Naive thymus-derived CD4-positive, alpha-beta T cell (primary cell): Measurements from ENCODE around the gene PRPF6. TPM values are rescaled to one million over a fixed set of nuclear protein-coding genes. Genes with fewer than 3 reads are reported as not detected.

Experiments
- ATAC-seq: fragments of 150-1000 bp; cut with Tn5 transposase; 2 replicates; pipeline ENCODE4 v1.10.0; 2021; ENCODE audit warnings: mild to moderate bottlenecking, moderate library complexity
- CTCF ChIA-PET: fragments of 350-600 bp; sonication (Branson Sonifier 250); formaldehyde crosslinking; loops from one replicate; lab custom pipeline; 2021; ENCODE audit warnings: antibody characterized with exemption; lab: Charles Lee
- POLR2A ChIA-PET: fragments of 350-600 bp; sonication (Branson Sonifier 250); formaldehyde crosslinking; loops from one replicate; lab custom pipeline; 2021; ENCODE audit warnings: antibody characterized with exemption, inconsistent platforms; lab: Charles Lee
- DNase-seq, 9 donors: peaks; one replicate each; pipeline versions ENCODE4 v3.0.0 to v3.0.0-alpha.2; 2020 to 2022; ENCODE audit warnings: mixed read lengths in 1 of 9
- H3K27ac ChIP-seq: one replicate; pipeline ENCODE4 v1.7.0; 2013; ENCODE audit warnings: mild to moderate bottlenecking, low read depth, low read length, moderate library complexity
- H3K27me3 ChIP-seq, 2 donors: one replicate each; pipeline ENCODE4 v1.7.0; 2013; ENCODE audit warnings: low read length in 2 of 2, mild to moderate bottlenecking in 2 of 2, moderate library complexity in 2 of 2; ENCODE audit not compliant: control insufficient read depth in 2 of 2, insufficient read depth in 2 of 2
- H3K36me3 ChIP-seq, 3 experiments: 1 replicate in 2 of 3; 2 replicates in 1 of 3; pipeline ENCODE4 v1.7.0; 2013; ENCODE audit warnings: low read length in 3 of 3, mild to moderate bottlenecking in 3 of 3, moderate library complexity in 1 of 3; ENCODE audit not compliant: insufficient read depth in 3 of 3, control insufficient read depth in 2 of 3
- H3K4me1 ChIP-seq, 2 donors: one replicate each; pipeline ENCODE4 v1.7.0; 2013; ENCODE audit warnings: low read length in 2 of 2, mild to moderate bottlenecking in 2 of 2, moderate library complexity in 1 of 2; ENCODE audit not compliant: control insufficient read depth in 2 of 2, insufficient read depth in 2 of 2
- H3K4me3 ChIP-seq: 2 replicates; pipeline ENCODE4 v1.7.0; 2013; ENCODE audit warnings: mild to moderate bottlenecking, low read length
- H3K9me3 ChIP-seq, 3 experiments: 1 replicate in 2 of 3; 2 replicates in 1 of 3; pipeline ENCODE4 v1.7.0; 2013; ENCODE audit warnings: low read length in 3 of 3; ENCODE audit not compliant: control insufficient read depth in 2 of 3
- H3K27ac Mint-ChIP-seq, 9 donors: one replicate each; pipeline ENCODE4 v1.8.0; 2020 to 2022; ENCODE audit warnings: mixed read lengths in 9 of 9, mild to moderate bottlenecking in 8 of 9, moderate library complexity in 5 of 9, inconsistent platforms in 2 of 9
- H3K27me3 Mint-ChIP-seq, 5 donors: one replicate each; pipeline ENCODE4 v1.8.0; 2021 to 2022; ENCODE audit warnings: mixed read lengths in 5 of 5, mild to moderate bottlenecking in 1 of 5
- H3K36me3 Mint-ChIP-seq, 5 donors: one replicate each; pipeline ENCODE4 v1.8.0; 2020 to 2022; ENCODE audit warnings: mixed read lengths in 5 of 5, mild to moderate bottlenecking in 3 of 5, inconsistent platforms in 1 of 5
- H3K4me1 Mint-ChIP-seq, 7 donors: one replicate each; pipeline ENCODE4 v1.8.0; 2020 to 2022; ENCODE audit warnings: mixed read lengths in 7 of 7, mild to moderate bottlenecking in 3 of 7, inconsistent platforms in 1 of 7
- H3K4me3 Mint-ChIP-seq, 10 donors: one replicate each; pipeline ENCODE4 v1.8.0; 2020 to 2022; ENCODE audit warnings: mild to moderate bottlenecking in 10 of 10, mixed read lengths in 10 of 10, moderate library complexity in 6 of 10, inconsistent platforms in 2 of 10
- H3K9me3 Mint-ChIP-seq, 11 donors: one replicate each; pipeline ENCODE4 v1.8.0; 2020 to 2022; ENCODE audit warnings: mixed read lengths in 11 of 11, mild to moderate bottlenecking in 4 of 11, inconsistent platforms in 1 of 11, moderate library complexity in 1 of 11
- intact Hi-C, 2 donors: fragments of 100-400 bp; cut with micrococcal nuclease; formaldehyde crosslinking; loops; one replicate each; pipeline ENCODE4 v1.15.1; 2023
- polyA plus RNA-seq, 2 donors: library from polyadenylated mRNA; unstranded; fragments of 300-500 nt; fragmentation: Illumina TruSeq; gene quantifications; one replicate each; pipeline ENCODE4 v1.2.3, GENCODE V29; 2021
- total RNA-seq, 6 experiments: library from RNA in 5 of 6; stranded (reverse) in 5 of 6; gene quantifications; 1 replicate in 5 of 6; 2 replicates in 1 of 6; pipeline ENCODE4 v1.2.3 and lab custom pipeline; 2021 to 2026

PRPF6 gene
- total and polyA plus RNA-seq, 7 experiments from 2014 or later: 71.2 to 127 (median 86.9) TPM

DNA sequence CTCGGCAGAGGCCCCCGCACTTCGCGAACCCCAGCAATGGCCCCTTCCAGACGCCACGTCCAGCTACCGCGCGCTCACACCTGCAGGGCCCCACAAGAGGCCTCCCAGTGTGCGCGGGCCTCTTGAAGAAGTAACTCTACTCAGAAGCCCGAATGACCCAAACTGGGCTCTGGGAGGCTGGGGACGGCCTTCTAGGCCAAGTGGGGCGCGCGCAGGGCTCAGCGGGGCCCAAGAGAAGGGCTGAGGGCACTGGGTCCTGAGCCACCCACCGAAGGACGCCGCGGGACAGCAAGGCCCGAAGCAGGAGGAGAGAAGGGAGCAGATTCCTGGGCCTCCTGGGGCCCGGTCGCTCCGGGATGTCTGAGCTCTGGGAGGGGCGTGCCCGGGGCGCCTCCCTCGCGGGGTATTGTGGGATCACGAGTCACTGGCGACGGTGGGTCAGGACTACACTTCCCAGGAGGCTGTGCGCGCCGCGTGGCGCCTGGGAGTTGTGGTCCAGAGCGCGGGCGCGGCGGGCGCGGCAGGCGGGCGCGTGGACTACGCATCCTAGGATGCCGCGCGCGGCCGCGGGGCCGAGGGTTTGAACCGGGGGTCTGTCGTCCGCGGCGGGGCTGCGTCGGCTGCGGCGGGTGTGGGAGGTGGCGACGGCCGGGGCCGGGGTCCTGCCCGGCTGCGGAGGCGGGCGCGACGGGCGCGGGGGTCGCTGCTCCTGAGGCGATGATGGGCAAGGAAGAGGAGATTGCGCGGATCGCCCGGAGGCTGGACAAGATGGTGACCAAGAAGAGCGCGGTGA is 81.9 kb downstream of the PRPF6 start, which contains the start of gene TCEA2:
Gene TCEA2 (plus strand): TSS at position 603 of the 793 bp plus-strand sequence. CDS start 115 bp downstream, at position 718.
- ChIA-PET CTCF (interaction anchor here (1.0 to 1.4 kb wide), 4 partner anchors 24 to 82 kb away, joined by 3 to 7 read pairs (median 4); partner anchors contain the start of gene PRPF6), POLR2A (interaction anchor here (0.6 to 7.1 kb wide), 11 partner anchors 8 to 541 kb away, joined by 3 to 83 read pairs (median 5); partner anchors contain the start of genes ARFRP1, OPRL1, PRPF6 and RGS19)
- H3K27me3 Mint-ChIP-seq: no peaks in the 10 kb centered on the region
- no peaks in the 10 kb centered on the region for H3K27me3 ChIP-seq
- H3K4me1 Mint-ChIP-seq: peaks cover 30 to 54% (median 37%) of the 10 kb centered on the region in 7 donors
- H3K4me1 ChIP-seq: peaks cover 23 to 40% of the 10 kb centered on the region in 2 donors
- H3K36me3 Mint-ChIP-seq: peaks cover 0 to 5% (median 0%) of the 10 kb centered on the region in 5 donors
- ATAC-seq: peak; percentile 97
- H3K27ac Mint-ChIP-seq: peak within 1 kb of the TSS; percentile 69 to 95 (median 79)
- H3K4me3 ChIP-seq: peak within 1 kb of the TSS; percentile 56
- peak within 1 kb of the TSS; percentile 74 for H3K27ac ChIP-seq
- no peaks in the 10 kb centered on the region for H3K36me3 ChIP-seq
- H3K9me3 ChIP-seq: no peaks in the 10 kb centered on the region
- H3K9me3 Mint-ChIP-seq: no peaks in the 10 kb centered on the region
- peak; percentile 85 to 95 (median 90) for DNase-seq
- intact Hi-C loops: loop anchor here (1.0 to 10.0 kb wide), 14 partner anchors 15 to 846 kb away; partner anchors contain the start of genes ARFRP1 (in 2 of the 2), DNAJC5 (in 2 of the 2), PRPF6 (in 2 of the 2) and UCKL1 (in 2 of the 2)
- peak within 1 kb of the TSS; percentile 83 to 95 (median 88) for H3K4me3 Mint-ChIP-seq

GRCh38 chr20:64063389-64064144 is 82.6 kb downstream of the PRPF6 start:
- peaks cover 30 to 55% (median 41%) of the 10 kb centered on the region in 7 donors for H3K4me1 Mint-ChIP-seq
- intact Hi-C loops: loop anchor here (1.0 to 10.0 kb wide), 13 partner anchors 14 to 847 kb away; partner anchors contain the start of genes ARFRP1 (in 2 of the 2), DNAJC5 (in 2 of the 2), PRPF6 (in 2 of the 2) and UCKL1 (in 2 of the 2)
- CTCF ChIA-PET: interaction anchor here (1.4 kb wide), 1 partner anchor 25 kb away, joined by 7 read pairs; no protein-coding TSS in a partner anchor
- no peaks in the 10 kb centered on the region for H3K27me3 Mint-ChIP-seq
- Histone ChIP-seq H3K36me3 (no peaks in the 10 kb centered on the region), H3K4me1 (peaks cover 23 to 38% of the 10 kb centered on the region in 2 donors), H3K27me3 (no peaks in the 10 kb centered on the region), H3K27ac (peak overlapping the region; percentile 74), H3K9me3 (no peaks in the 10 kb centered on the region), H3K4me3 (peak overlapping the region; percentile 56)
- peaks cover 0 to 5% (median 0%) of the 10 kb centered on the region in 5 donors for H3K36me3 Mint-ChIP-seq
- DNase-seq (peak in 1 of 9 donors; percentile 66), ATAC-seq (no peak)
- no peaks in the 10 kb centered on the region for H3K9me3 Mint-ChIP-seq
- peak overlapping the region; percentile 83 to 95 (median 88) for H3K4me3 Mint-ChIP-seq
- H3K27ac Mint-ChIP-seq: peak overlapping the region; percentile 69 to 95 (median 79)
- POLR2A ChIA-PET: interaction anchor here (0.6 to 7.1 kb wide), 12 partner anchors 8 to 856 kb away, joined by 3 to 83 read pairs (median 4); partner anchors contain the start of genes ARFRP1, OPRL1, RGS19 and UCKL1

GRCh38 chr20:64064145-64064698 is 83.3 kb downstream of the PRPF6 start:
- H3K27me3 ChIP-seq: no peaks in the 10 kb centered on the region
- peak overlapping the region; percentile 74 for H3K27ac ChIP-seq
- intact Hi-C loops: loop anchor here in 1 of 2 donors (5.0 to 10.0 kb wide), 4 partner anchors 169 to 529 kb away; partner anchors contain the start of genes ABHD16B, ARFRP1, DNAJC5 and PTK6
- DNase-seq (no peak), ATAC-seq (no peak)
- H3K36me3 ChIP-seq: no peaks in the 10 kb centered on the region
- CTCF ChIA-PET: interaction anchor here (1.1 to 1.3 kb wide), 2 partner anchors 83 to 85 kb away, joined by 4 read pairs; partner anchors contain the start of genes PRPF6 and SAMD10
- peaks cover 23 to 41% of the 10 kb centered on the region in 2 donors for H3K4me1 ChIP-seq
- Mint-ChIP-seq H3K4me1 (peaks cover 30 to 53% (median 44%) of the 10 kb centered on the region in 7 donors), H3K4me3 (peak overlapping the region; percentile 83 to 95 (median 88)), H3K9me3 (no peaks in the 10 kb centered on the region), H3K36me3 (peaks cover 0 to 4% (median 0%) of the 10 kb centered on the region in 5 donors), H3K27me3 (no peaks in the 10 kb centered on the region), H3K27ac (peak overlapping the region; percentile 69 to 95 (median 79))
- H3K4me3 ChIP-seq: no peak overlapping the region
- no peaks in the 10 kb centered on the region for H3K9me3 ChIP-seq
- POLR2A ChIA-PET: interaction anchor here (0.6 to 7.1 kb wide), 5 partner anchors 11 to 857 kb away, joined by 3 to 83 read pairs (median 4); partner anchors contain the start of genes OPRL1 and RGS19

DNA sequence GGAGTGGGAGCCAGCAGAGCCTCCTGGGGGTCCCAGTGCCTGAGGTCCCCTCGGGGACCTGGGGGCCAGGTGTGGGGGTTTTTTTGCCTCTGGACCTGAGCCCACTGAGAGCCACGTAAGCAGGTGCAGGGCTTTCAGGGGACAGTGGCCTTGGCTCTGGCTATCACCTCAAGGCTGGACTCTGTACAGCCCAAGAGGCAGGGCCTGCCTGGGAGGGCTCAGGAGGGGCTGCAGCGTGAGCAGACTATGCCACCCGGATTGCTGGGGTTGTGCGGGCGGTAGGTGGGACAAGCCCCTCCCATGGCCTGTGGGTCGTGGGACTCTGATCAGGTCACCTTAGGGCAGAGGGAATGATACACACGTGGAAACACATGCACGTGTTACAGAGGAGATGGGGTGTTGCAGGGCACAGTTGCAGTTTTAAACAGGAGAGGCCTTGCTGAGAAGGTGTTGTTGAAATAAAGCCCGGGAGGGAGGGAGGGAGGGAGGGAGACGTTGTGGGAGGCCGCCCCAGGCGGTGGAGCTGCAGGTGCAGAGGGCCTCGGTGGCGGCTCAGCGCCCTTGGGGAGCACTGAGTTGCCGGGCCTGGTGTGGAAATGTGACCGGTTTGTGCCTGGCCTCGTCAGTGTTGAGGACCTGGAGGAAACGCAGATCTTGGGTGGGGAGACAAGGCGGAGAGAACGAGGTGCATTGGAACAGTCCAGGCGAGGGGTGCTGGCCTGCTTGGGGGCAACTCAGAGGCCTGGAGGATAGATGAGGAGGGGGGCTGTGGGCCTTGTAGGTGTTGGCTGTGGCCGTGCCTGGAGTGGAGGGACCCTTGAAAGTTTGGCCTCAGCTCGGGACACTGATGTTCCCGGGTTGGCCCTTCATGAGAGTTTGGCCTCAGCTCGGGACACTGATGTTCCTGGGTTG is 84.4 kb downstream of the PRPF6 start:
- POLR2A ChIA-PET: interaction anchor here (0.7 to 7.1 kb wide), 4 partner anchors 12 to 51 kb away, joined by 3 to 83 read pairs (median 4); partner anchors contain the start of genes OPRL1 and RGS19
- DNase-seq: no peak
- no peaks in the 10 kb centered on the region for H3K9me3 Mint-ChIP-seq
- no peaks in the 10 kb centered on the region for H3K36me3 ChIP-seq
- no peaks in the 10 kb centered on the region for H3K27me3 ChIP-seq
- peak overlapping the region; percentile 25 for H3K27ac ChIP-seq
- no peaks in the 10 kb centered on the region for H3K27me3 Mint-ChIP-seq
- H3K4me1 Mint-ChIP-seq: peaks cover 30 to 53% (median 44%) of the 10 kb centered on the region in 7 donors
- H3K9me3 ChIP-seq: no peaks in the 10 kb centered on the region
- CTCF ChIA-PET: interaction anchor here (0.7 to 1.3 kb wide), 4 partner anchors 14 to 1094 kb away, joined by 3 to 4 read pairs (median 4); partner anchors contain the start of genes PRPF6, RGS19 and SAMD10
- peaks cover 0 to 4% (median 0%) of the 10 kb centered on the region in 5 donors for H3K36me3 Mint-ChIP-seq
- peaks cover 23 to 50% of the 10 kb centered on the region in 2 donors for H3K4me1 ChIP-seq
- intact Hi-C loops: loop anchor here in 1 of 2 donors (10.0 kb wide), 3 partner anchors 171 to 531 kb away; partner anchors contain the start of genes ABHD16B, DNAJC5, PTK6 and TPD52L2
- no peak overlapping the region for H3K4me3 ChIP-seq
- peak overlapping the region; percentile 27 to 87 (median 64) for H3K4me3 Mint-ChIP-seq
- ATAC-seq: no peak
- peak overlapping the region; percentile 62 to 95 (median 79) for H3K27ac Mint-ChIP-seq

GRCh38 chr20:64065974-64066343 is 85.0 kb downstream of the PRPF6 start:
- H3K27ac ChIP-seq: no peak overlapping the region
- intact Hi-C loops: loop anchor here in 1 of 2 donors (1.0 to 10.0 kb wide), 4 partner anchors 11 to 531 kb away; partner anchors contain the start of genes ABHD16B, DNAJC5, PTK6 and TPD52L2
- peak overlapping the region; percentile 62 to 95 (median 79) for H3K27ac Mint-ChIP-seq
- H3K27me3 ChIP-seq: no peaks in the 10 kb centered on the region
- H3K36me3 ChIP-seq: no peaks in the 10 kb centered on the region
- peak overlapping the region; percentile 10 to 87 (median 64) for H3K4me3 Mint-ChIP-seq
- CTCF ChIA-PET: interaction anchor here (0.7 to 1.0 kb wide), 2 partner anchors 13 to 1095 kb away, joined by 3 to 4 read pairs; partner anchors contain the start of gene RGS19
- peaks cover 30 to 53% (median 44%) of the 10 kb centered on the region in 7 donors for H3K4me1 Mint-ChIP-seq
- POLR2A ChIA-PET: interaction anchor here (0.6 to 7.1 kb wide), 5 partner anchors 11 to 111 kb away, joined by 3 to 83 read pairs (median 3); partner anchors contain the start of genes OPRL1, RGS19 and SAMD10
- H3K4me3 ChIP-seq: peak overlapping the region; percentile 24
- ATAC-seq (peak; percentile 63), DNase-seq (peak in 6 of 9 donors; percentile 43 to 67 (median 52))
- H3K9me3 Mint-ChIP-seq: no peaks in the 10 kb centered on the region
- peaks cover 0 to 4% (median 0%) of the 10 kb centered on the region in 5 donors for H3K36me3 Mint-ChIP-seq
- H3K9me3 ChIP-seq: no peaks in the 10 kb centered on the region
- no peaks in the 10 kb centered on the region for H3K27me3 Mint-ChIP-seq
- H3K4me1 ChIP-seq: peaks cover 23 to 50% of the 10 kb centered on the region in 2 donors
